Activated CD8-positive, alpha-beta memory T cell treated with anti-CD3 and anti-CD28 coated beads for 24 hours (primary cell): ENCODE measurements around the gene GLIS2.
A peak's percentile ranks its signal among the peaks of the same experiment; 100 is the strongest.

Experiments
- DNase-seq: peaks from one replicate; pipeline ENCODE4 v3.0.0-alpha.2; 2020

GLIS2 gene

GRCh38 chr16:4354512-4355409 lies 38.9 kb downstream of the GLIS2 start:
- no peak for DNase-seq

- DNase-seq, result no peak
These were observed 41.0 kb downstream of the GLIS2 start for GRCh38 chr16:4356820-4357219.

- DNase-seq, result no peak
These were observed 42.4 kb downstream of the GLIS2 start for GRCh38 chr16:4358236-4358635.

DNA sequence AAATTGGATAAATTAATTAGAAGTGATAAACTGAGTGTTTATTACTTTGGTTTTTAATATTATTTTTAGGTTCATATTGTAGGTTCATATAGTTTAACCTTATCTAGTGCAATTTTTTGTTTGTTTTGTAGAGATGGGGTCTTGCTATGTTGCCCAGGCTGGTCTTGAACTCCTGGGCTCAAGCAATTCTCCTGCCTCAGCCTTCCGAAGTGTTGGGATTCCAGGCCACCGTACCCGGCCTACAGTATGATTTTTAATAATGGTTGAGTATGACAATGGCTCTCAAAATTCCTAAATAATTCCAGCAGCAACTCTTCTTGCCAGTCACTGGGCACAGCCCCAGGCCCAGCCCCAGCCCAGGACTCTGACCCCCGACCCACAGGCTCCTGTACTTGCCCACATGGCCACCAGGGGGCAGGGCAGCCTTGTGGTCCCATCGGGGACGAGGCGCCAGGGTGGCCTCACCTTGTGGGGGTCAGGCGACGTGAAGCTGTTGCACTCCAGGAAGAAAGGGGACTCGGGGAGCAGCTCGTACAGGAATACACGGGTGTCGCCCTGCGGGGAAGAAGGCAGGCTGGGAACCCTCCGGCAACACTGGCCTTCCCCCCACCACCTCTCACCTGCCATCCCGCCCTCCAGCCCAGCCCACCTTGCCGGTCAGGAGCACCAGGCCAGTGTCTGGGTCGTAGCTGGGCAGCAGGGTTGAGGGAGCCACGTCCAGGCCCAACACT lies 43.1 kb downstream of the GLIS2 start:
- DNase-seq, result peak; percentile 90

DNA sequence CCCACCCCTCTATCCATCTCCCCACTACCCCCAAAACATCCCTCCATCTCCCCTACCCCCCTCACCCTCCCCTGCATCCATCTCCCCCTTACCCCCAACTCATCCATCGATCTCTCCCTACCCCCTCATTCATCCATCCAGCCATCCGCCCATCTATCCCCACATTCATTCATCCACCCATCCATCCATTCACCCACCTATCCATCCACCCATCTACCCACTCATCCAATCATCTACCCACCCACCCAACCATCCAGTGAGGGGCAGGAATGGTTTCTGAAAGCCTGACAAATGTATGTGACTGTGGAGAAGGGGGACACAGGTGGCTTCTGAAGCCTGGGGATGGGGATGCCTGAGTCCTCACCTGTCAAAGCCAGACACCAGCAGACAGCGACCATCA lies 44.0 kb downstream of the GLIS2 start:
- no peak for DNase-seq

GRCh38 chr16:4360538-4361021 lies 44.7 kb downstream of the GLIS2 start:
- no peak for DNase-seq

DNA sequence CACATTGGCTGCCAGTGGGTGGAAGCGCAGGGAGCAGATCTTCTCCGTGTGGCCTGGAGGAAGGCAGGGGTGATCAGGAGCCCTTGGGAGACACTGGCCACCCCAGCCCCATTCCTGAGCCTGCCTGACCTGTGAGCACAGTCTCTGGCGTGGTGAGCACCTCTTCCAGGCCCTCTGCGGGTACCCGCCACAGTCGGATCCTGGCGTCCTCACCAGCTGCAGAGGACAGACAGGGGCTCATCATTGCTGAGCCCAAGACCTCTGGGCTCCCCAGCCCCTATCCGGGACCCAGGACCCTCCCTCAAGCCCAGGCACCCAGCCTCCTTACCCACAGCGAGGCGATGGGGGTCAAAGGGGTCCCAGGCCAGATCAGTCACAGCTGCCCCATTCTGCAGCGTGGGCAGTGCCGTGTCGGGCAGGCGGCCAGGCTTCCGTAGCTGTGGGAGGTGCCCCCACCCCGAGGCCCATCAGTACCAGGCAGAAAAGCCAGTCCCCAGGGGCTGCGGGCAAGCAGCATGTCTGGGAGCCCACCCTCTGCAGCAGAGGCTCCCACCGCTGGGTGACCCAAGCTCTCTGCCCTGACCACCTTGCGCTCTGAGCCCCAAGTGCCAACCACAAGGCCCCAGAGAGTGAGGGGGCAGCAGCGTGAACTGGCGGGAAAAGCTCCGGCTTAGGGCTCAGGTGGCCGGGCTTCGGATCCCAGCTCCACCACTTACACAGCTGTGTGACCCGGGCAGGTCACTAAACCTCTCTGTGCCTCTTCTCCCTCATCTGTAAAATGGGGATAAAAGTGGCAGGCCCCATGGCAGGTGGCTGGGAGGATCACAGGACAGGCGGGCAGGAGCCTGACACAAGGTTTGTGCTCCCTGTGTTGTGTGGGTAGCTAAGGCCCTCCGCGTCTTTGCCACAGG lies 45.4 kb downstream of the GLIS2 start:
- DNase-seq, result no peak

DNA sequence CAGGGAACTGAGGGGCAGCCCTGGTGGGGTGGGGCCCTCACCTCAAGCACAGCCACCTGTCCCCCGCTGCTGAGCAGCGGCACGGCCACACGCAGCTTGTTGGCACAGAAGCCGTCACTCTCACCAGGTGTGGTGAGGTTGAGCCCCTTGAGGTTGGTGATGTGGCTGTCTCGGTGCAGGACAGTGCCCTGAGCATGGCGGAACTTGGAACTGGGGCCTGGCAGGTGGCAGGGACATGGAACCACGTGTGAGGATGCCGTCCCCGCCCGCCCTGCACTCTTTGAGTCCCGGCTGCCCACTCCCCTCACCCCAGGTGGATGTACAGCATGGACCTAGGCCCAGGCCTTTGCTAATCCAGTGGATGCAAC lies 46.1 kb downstream of the GLIS2 start:
- no peak for DNase-seq

GRCh38 chr16:4362476-4363135 lies 46.7 kb downstream of the GLIS2 start:
- no peak for DNase-seq

DNA sequence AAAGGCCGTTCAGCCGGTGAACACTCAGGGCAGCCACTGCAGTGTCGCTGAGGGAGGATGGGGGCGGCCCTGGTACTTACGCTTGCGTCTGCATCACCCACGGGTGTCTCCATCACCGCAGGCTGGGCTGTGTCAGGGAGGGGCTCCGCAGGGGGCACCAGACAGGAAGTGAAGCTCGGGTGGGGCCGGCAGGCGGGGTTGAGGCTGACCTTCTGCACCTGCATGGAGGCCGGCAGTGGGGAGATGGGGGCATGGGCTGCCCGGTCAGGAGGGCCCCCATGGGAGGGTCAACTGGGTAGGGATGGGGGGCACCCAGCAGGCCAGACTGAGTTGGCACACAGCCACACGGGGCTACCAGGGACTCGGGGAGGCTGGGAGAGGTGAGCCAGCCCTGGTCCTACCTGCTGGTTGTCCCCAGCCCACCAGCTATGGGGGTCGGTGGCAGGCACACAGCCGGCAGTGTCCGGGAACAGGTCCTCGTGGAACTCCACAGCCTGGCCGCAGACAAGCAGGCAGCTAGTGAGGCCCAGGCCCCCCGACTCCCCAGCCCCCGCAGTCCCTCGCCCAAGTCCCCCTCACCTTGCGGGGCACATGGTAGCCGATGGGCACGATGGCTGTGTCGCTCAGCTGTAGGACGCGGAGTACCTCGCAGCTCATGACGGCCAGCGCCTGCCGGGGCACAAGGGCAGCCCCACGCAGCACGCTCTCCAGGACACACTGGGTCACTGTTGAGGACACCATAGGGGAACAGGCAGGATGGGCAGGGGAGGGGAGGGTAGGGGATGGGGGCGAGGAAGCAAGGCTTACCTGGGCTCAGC lies 48.5 kb downstream of the GLIS2 start:
- no peak for DNase-seq

GRCh38 chr16:4365014-4365406 lies 49.1 kb downstream of the GLIS2 start:
- DNase-seq, result no peak

GRCh38 chr16:4365615-4366014 lies 49.7 kb downstream of the GLIS2 start:
- no peak for DNase-seq

DNA sequence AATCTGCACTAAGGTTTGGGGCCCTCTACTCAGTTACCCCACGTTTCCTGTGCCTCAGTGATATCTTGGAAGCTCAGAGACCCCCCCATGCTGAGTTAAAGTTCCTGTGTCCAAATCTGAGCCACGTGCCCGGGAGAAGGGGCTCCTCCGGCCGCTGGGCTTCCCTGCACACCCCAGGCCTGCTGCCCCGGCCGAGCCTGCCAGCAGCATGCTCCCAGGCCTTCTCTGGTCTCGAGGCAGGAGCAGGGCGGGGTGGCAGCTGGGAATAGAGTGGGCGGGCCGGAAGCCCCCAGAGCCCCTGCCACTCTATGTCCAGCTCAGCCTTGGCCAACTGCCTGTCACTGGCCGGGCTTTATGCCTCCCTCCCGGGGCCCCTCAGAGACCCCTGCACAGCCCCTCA lies 50.1 kb downstream of the GLIS2 start:
- no peak for DNase-seq

GRCh38 chr16:4367393-4367856 lies 51.6 kb downstream of the GLIS2 start:
- DNase-seq, result no peak

GRCh38 chr16:4369007-4369733 lies 53.3 kb downstream of the GLIS2 start:
- no peak for DNase-seq

DNA sequence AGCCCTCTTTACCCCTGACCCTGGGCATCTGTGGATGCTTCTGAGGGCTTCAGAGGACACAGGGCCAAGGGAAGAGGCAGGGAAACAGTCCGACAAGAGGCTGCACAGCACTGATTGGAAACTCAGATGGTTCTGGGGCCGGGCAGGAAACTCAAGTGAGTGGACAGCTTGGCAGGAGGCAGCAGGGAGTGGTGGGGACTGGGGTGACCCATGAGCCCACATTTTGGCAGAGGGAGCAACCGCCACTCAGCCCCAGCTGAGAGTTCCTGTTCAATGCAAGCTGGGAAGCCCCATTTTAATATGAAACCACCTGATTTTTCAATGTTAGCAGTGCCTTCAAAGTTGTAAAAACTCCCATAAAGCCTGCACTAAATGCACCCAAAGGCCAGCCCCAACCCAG lies 54.3 kb downstream of the GLIS2 start:
- DNase-seq, result no peak

DNA sequence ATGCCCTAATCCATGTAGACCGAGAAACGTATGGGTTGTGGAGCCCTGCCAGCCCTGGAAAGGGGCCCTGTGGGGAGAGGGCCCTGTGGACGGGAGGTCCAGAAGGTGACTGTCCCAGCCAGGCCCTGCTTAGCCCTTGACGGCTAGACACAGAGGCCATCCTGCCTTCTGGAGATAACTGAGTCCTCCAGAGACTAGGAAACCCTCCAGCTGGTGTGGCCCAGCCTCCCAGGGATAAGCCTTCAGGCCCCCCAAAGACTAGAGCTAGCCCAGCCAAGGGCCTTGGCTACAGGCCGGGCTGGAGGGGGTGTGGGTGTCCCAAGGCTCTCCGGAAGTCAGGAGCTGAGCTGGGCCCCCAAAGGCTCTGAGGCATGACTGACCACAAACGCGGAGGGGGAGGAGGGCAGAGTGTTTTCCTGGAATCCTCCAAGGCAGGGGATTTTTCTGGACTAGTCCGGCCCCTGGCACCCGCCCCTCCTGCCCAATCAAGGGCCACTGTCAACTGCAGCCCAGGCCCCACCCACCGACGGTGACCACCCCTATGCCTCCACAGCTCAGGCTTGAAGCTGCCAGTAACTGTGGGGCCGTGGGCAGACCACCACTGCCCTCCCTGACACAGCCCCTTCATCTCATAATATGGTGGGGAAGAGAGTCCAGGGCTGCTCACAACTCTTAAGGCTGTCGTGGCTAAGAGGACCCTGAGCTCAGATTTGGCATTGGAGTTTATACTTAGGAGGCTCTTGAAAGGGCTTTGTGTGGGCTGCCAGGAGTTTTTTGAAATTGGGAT lies 54.9 kb downstream of the GLIS2 start:
- no peak for DNase-seq

- peak; percentile 91 for DNase-seq
These were observed 55.6 kb downstream of the GLIS2 start, which contains the start of gene VASN for GRCh38 chr16:4371357-4372000. VASN (plus strand) TSS chr16:4371848; CDS start chr16:4380878, 9,030 bp downstream.

- peak; percentile 70 for DNase-seq
These were observed 56.2 kb downstream of the GLIS2 start for GRCh38 chr16:4372001-4372577.
